Endothelial cell of umbilical vein (primary cell): ENCODE measurements around the gene CPB2. TPM values are rescaled to one million over a fixed set of nuclear protein-coding genes. Genes with fewer than 3 reads are reported as not detected.

Source experiments
- BruUV-seq: library from RNA; stranded (reverse); fragments of 400-500 nt; replicated peaks from 2 replicates; lab custom pipeline; 2021; lab: Mats Ljungman, UMichigan
- CTCF ChIA-PET: fragments of 300-600, 350-600 bp; sonication (Branson Sonifier 250); formaldehyde crosslinking; loops from one replicate; lab custom pipeline; 2021; ENCODE audit warnings: antibody characterized with exemption, inconsistent platforms; lab: Charles Lee
- POLR2A ChIA-PET: fragments of 300-600, 350-600 bp; sonication (Branson Sonifier 250); formaldehyde crosslinking; loops from one replicate; lab custom pipeline; 2021; ENCODE audit warnings: antibody characterized with exemption, inconsistent platforms; lab: Charles Lee
- DNase-seq: peaks from one replicate; pipeline ENCODE4 v3.0.0-alpha.2; 2011; ENCODE audit warnings: low read depth, low spot score
- FAIRE-seq: peaks from 2 replicates; lab custom pipeline; 2011; peaks lifted over from hg19 to GRCh38; lab: Jason Lieb, UNC
- H2AFZ ChIP-seq: 2 replicates; pipeline ENCODE4 v1.6.0; 2012; ENCODE audit warnings: low read depth, low read length, control low read depth, inconsistent platforms
- H3K27ac ChIP-seq: 2 replicates; pipeline ENCODE4 v1.5.1; 2011; ENCODE audit warnings: low read depth, mild to moderate bottlenecking, control low read depth, low read length, moderate library complexity; ENCODE audit not compliant: insufficient read depth
- H3K27me3 ChIP-seq, 2 experiments: 2 replicates each; pipeline versions ENCODE4 v1.6.0 to v1.6.1; 2011; ENCODE audit warnings: low read length in 2 of 2, mixed read lengths in 1 of 2; ENCODE audit not compliant: control insufficient read depth in 2 of 2, insufficient read depth in 2 of 2
- H3K36me3 ChIP-seq, 2 experiments: 2 replicates in 1 of 2; 3 replicates in 1 of 2; pipeline ENCODE4 v1.5.1; 2011; ENCODE audit warnings: low read length in 2 of 2, mild to moderate bottlenecking in 1 of 2, moderate library complexity in 1 of 2; ENCODE audit not compliant: control insufficient read depth in 2 of 2, insufficient read depth in 2 of 2; ENCODE audit errors: extremely low read depth in 1 of 2
- H3K4me1 ChIP-seq: 3 replicates; pipeline ENCODE4 v1.5.1; 2011; ENCODE audit warnings: mild to moderate bottlenecking, low read length; ENCODE audit not compliant: control insufficient read depth, insufficient read depth; ENCODE audit errors: extremely low read depth
- H3K4me2 ChIP-seq: 2 replicates; pipeline ENCODE4 v1.6.1; 2011; ENCODE audit warnings: low read length, control low read depth, mixed read lengths; ENCODE audit not compliant: insufficient read depth
- H3K4me3 ChIP-seq, 3 experiments: fragments of 200-600 bp in 1 of 3; sonication (generic), shearing (Covaris generic) in 1 of 3; replicated peaks in 1 of 3; 2 replicates each; pipeline ENCODE4 v1.5.1; 2011 to 2016; ENCODE audit warnings: control low read depth in 3 of 3, low read length in 3 of 3, mild to moderate bottlenecking in 2 of 3, inconsistent platforms in 1 of 3, low read depth in 1 of 3, moderate library complexity in 1 of 3; ENCODE audit not compliant: insufficient read depth in 1 of 3
- H3K79me2 ChIP-seq: 2 replicates; pipeline ENCODE4 v1.6.0; 2012; ENCODE audit warnings: low read length, inconsistent platforms; ENCODE audit not compliant: control insufficient read depth, insufficient read depth
- H3K9ac ChIP-seq: replicated peaks from 2 replicates; pipeline ENCODE3; 2011; ENCODE audit warnings: low read length, control low read depth; ENCODE audit not compliant: insufficient read depth; ENCODE audit errors: extremely low read depth
- H3K9me1 ChIP-seq: replicated peaks from 3 replicates; pipeline ENCODE4 v1.6.0; 2011; ENCODE audit warnings: mild to moderate bottlenecking, low read length; ENCODE audit not compliant: control insufficient read depth, insufficient read depth; ENCODE audit errors: extremely low read depth
- H3K9me3 ChIP-seq: replicated peaks from 2 replicates; pipeline ENCODE4 v1.5.1; 2012; ENCODE audit warnings: low read length, inconsistent platforms; ENCODE audit not compliant: control insufficient read depth, insufficient read depth
- H4K20me1 ChIP-seq: replicated peaks from 2 replicates; pipeline ENCODE3; 2011; ENCODE audit warnings: mild to moderate bottlenecking, low read length; ENCODE audit not compliant: control insufficient read depth, insufficient read depth; ENCODE audit errors: extremely low read depth
- EZH2 ChIP-seq: IDR thresholded peaks from 2 replicates; pipeline ENCODE4 v1.6.1; 2012; ENCODE audit warnings: borderline replicate concordance, low read depth, mild to moderate bottlenecking, moderate library complexity, low read length, inconsistent platforms; ENCODE audit not compliant: severe bottlenecking
- FOS ChIP-seq: IDR thresholded peaks from 2 replicates; pipeline ENCODE4 v1.6.1; 2011; ENCODE audit warnings: mild to moderate bottlenecking, low read length, moderate library complexity, borderline replicate concordance; ENCODE audit not compliant: insufficient read depth
- GATA2 ChIP-seq: IDR thresholded peaks from 2 replicates; pipeline ENCODE4 v1.7.0; 2011; ENCODE audit warnings: low read depth, mild to moderate bottlenecking, moderate library complexity, mixed read lengths, low read length; ENCODE audit not compliant: insufficient read length, insufficient read depth
- JUN ChIP-seq: IDR thresholded peaks from 2 replicates; pipeline ENCODE4 v1.6.1; 2011; ENCODE audit warnings: borderline replicate concordance, low read depth; ENCODE audit not compliant: insufficient read length, insufficient read depth
- MYC ChIP-seq: IDR thresholded peaks from one replicate; pipeline ENCODE4 v1.6.1; 2011; ENCODE audit warnings: mild to moderate bottlenecking, low read depth, low read length
- POLR2A ChIP-seq: IDR thresholded peaks from 2 replicates; pipeline ENCODE4 v1.6.1; 2012; ENCODE audit warnings: low read depth, mild to moderate bottlenecking, control low read depth, low read length
- POLR2AphosphoS5 ChIP-seq: IDR thresholded peaks from 2 replicates; pipeline ENCODE4 v1.6.1; 2012; ENCODE audit warnings: low read depth, mild to moderate bottlenecking, control low read depth, low read length, moderate library complexity; ENCODE audit not compliant: insufficient read depth
- dilution Hi-C: fragments of 300-500 bp; cut with MboI; formaldehyde crosslinking; loops from one replicate; pipeline ENCODE4 v1.15.0; 2019; ENCODE audit warnings: low sequenced_read_pairs; ENCODE audit not compliant: extremely low pct_ligation_motif_present
- intact Hi-C: fragments of 100-400 bp; cut with micrococcal nuclease; formaldehyde crosslinking; loops from one replicate; pipeline ENCODE4 v1.10.0; 2022
- polyA plus RNA-seq, 4 experiments: library from polyadenylated mRNA; depleted of rRNA in 3 of 4; stranded (reverse) in 3 of 4; unstranded in 1 of 4; fragments of >200 nt; gene quantifications; 2 replicates each; pipeline versions ENCODE4 v1.2.1 to v1.2.3, GENCODE V29; 2011 to 2012; ENCODE audit warnings: missing spikeins in 1 of 4
- total RNA-seq: library from RNA; stranded (reverse); gene quantifications from 2 replicates; pipeline ENCODE4 v1.2.3, GENCODE V29; 2021
- TF ChIP-seq, protein P1 (sequence below), 2 donors: IDR thresholded peaks; 1 replicate in 1 of 2; 2 replicates in 1 of 2; pipeline ENCODE4 v1.5.1; 2011; ENCODE audit warnings: low read length in 2 of 2, mild to moderate bottlenecking in 2 of 2, moderate library complexity in 2 of 2, control low read depth in 1 of 2, inconsistent platforms in 1 of 2, low read depth in 1 of 2; ENCODE audit not compliant: insufficient read depth in 1 of 2; ENCODE audit errors: extremely low read depth in 1 of 2
- TF ChIP-seq, protein P2 (sequence below): IDR thresholded peaks from 2 replicates; pipeline ENCODE4 v1.6.1; 2011; ENCODE audit not compliant: insufficient read depth, insufficient read length

CPB2 gene
- total and polyA plus RNA-seq, 2 donors (not counting 3 experiments of a cell fraction or from before 2014, with no cell fraction given), result not detected

DNA sequence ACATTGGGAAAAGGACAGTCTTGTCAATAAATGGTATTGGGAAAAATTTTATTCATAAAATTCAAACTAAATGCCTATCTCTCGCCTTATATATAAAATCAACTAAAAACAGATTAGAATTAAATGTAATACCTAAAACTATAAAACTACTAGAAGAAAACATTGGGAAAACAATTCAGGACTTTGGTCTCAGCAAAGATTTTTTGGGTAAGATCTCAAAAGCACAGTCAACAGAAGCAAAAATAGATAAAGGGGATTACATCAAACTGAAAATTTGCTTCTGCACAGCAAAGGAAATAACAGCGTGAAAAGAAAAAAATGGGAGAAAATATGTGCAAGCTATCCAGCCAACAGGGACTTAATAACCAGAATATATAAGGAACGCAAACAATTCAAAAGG, 28.0 kb downstream of the CPB2 start:
- no peak overlapping the region for H3K4me3 ChIP-seq
- ChIA-PET POLR2A (no interaction called here), CTCF (no interaction called here)
- no peak for FAIRE-seq
- BruUV-seq, result no TSS peak
- no peaks in the 10 kb centered on the region for H3K9me3 ChIP-seq
- dilution Hi-C loops, result no loop called here
- no peak overlapping the region for H2AFZ ChIP-seq
- H3K9ac ChIP-seq, result no peak overlapping the region
- H3K4me2 ChIP-seq, result no peak overlapping the region
- intact Hi-C loops, result no loop called here
- no peaks in the 10 kb centered on the region for H4K20me1 ChIP-seq
- H3K27me3 ChIP-seq, result peaks cover 0 to 5% of the 10 kb centered on the region in 2 experiments
- no peaks in the 10 kb centered on the region for H3K4me1 ChIP-seq
- no peak for DNase-seq
- H3K36me3 ChIP-seq, result no peaks in the 10 kb centered on the region
- H3K79me2 ChIP-seq, result no peaks in the 10 kb centered on the region
- TF ChIP-seq FOS (no peak), MYC (no peak), POLR2A (no peak), GATA2 (no peak)
- TF ChIP-seq, protein P1, sequence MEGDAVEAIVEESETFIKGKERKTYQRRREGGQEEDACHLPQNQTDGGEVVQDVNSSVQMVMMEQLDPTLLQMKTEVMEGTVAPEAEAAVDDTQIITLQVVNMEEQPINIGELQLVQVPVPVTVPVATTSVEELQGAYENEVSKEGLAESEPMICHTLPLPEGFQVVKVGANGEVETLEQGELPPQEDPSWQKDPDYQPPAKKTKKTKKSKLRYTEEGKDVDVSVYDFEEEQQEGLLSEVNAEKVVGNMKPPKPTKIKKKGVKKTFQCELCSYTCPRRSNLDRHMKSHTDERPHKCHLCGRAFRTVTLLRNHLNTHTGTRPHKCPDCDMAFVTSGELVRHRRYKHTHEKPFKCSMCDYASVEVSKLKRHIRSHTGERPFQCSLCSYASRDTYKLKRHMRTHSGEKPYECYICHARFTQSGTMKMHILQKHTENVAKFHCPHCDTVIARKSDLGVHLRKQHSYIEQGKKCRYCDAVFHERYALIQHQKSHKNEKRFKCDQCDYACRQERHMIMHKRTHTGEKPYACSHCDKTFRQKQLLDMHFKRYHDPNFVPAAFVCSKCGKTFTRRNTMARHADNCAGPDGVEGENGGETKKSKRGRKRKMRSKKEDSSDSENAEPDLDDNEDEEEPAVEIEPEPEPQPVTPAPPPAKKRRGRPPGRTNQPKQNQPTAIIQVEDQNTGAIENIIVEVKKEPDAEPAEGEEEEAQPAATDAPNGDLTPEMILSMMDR (IDR thresholded peaks at IDR 0.05; ENCODE audit: extremely low read depth in 1 of 2, insufficient read depth in 1 of 2, low read depth in 1 of 2, low read length in 2 of 2), result no peak
- TF ChIP-seq, protein P2, sequence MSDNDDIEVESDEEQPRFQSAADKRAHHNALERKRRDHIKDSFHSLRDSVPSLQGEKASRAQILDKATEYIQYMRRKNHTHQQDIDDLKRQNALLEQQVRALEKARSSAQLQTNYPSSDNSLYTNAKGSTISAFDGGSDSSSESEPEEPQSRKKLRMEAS, result no peak
- H3K9me1 ChIP-seq, result no peaks in the 10 kb centered on the region
- no peak overlapping the region for H3K27ac ChIP-seq

DNA sequence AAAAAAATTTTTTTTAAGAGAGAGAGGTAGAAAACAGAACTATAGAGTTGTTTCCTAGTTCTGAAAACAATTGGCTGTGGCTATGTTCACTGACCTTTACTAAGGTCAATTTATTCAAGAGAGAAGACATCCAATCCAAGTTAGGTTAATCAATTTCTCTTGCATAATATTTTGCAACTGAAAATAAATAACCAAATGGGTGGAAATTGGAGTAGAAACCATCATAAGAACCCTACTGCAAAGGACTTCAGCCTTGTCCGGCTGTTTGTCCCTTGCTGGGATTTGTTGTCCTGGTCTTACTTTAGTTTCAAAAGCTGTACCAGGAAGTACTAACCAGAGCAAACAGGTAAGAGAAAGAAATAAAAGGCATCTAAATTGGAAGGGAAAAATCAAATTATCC, 29.0 kb downstream of the CPB2 start:
- Histone ChIP-seq H3K36me3 (no peaks in the 10 kb centered on the region), H3K9me3 (no peaks in the 10 kb centered on the region), H3K4me3 (no peak overlapping the region), H2AFZ (no peak overlapping the region), H3K9ac (no peak overlapping the region), H3K4me2 (no peak overlapping the region), H3K27me3 (peaks cover 0 to 5% of the 10 kb centered on the region in 2 experiments), H3K4me1 (no peaks in the 10 kb centered on the region), H3K79me2 (no peaks in the 10 kb centered on the region), H4K20me1 (no peaks in the 10 kb centered on the region), H3K9me1 (no peaks in the 10 kb centered on the region), H3K27ac (no peak overlapping the region)
- no peak for DNase-seq
- ChIA-PET POLR2A (no interaction called here), CTCF (no interaction called here)
- BruUV-seq, result no TSS peak
- intact Hi-C loops, result no loop called here
- FAIRE-seq, result no peak
- no peak for TF ChIP-seq EZH2
- TF ChIP-seq, protein P1 (IDR thresholded peaks at IDR 0.05; ENCODE audit: extremely low read depth in 1 of 2, insufficient read depth in 1 of 2, low read depth in 1 of 2, low read length in 2 of 2), result no peak
- no peak for TF ChIP-seq POLR2AphosphoS5
- TF ChIP-seq FOS, result no peak
- no peak for TF ChIP-seq MYC
- TF ChIP-seq JUN, result no peak
- TF ChIP-seq, protein P2, result no peak
- no peak for TF ChIP-seq GATA2
- TF ChIP-seq POLR2A, result no peak
- dilution Hi-C loops, result no loop called here
